GM19372 (cell line): ENCODE results near the gene DNAJB6.
A peak's percentile ranks its signal among the peaks of the same experiment; 100 is the strongest.
"Not testable (repeated sequence)": the region's sequence is repeated elsewhere in the genome, so short reads cannot be mapped to it uniquely, and the experiment has no call there.

Source experiments
- ATAC-seq: cut with Tn5 transposase; IDR thresholded peaks from one replicate; pipeline ENCODE4 v1.9.1; 2021; ENCODE audit warnings: mild to moderate bottlenecking, low read depth, moderate library complexity; ENCODE audit not compliant: unreplicated experiment

DNAJB6 gene

DNA sequence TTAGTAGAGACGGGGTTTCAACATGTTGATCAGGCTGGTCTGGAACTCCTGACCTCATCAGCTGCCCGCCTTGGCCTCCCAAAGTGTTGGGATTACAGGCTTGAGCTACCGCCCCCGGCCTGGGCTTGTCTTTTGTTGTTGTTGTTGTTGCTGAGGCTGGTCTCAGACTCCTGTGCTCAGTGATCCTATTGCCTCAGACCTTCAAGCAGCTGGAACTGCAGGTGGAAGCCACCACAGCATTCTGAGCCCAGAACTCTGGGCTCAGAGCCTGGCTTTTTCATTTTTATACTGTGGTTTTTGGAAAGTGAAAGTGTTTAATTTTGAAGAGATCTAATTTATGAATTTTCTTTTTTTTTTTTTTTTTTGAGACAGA, 16.2 kb upstream of the DNAJB6 start:
- no peak for ATAC-seq

DNA sequence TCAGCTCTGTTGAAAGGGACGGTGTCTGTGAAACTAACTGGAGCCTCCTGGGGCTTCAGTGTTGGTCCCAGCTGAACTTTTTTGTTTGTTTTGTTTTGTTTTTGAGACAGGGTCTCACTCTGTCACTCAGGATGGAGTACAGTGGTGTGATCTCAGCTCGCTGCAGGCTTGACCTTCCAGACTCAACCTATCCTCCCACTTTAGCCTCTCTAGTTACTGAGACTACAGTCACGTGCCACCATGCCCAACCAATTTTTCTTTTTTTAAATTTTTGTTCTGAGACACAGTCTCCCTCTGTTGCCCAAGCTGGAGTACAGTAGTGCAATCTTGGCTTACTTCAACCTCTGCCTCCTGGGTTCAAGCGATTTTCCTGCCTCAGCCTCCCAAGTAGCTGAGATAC, 13.4 kb upstream of the DNAJB6 start:
- no peak for ATAC-seq

DNA sequence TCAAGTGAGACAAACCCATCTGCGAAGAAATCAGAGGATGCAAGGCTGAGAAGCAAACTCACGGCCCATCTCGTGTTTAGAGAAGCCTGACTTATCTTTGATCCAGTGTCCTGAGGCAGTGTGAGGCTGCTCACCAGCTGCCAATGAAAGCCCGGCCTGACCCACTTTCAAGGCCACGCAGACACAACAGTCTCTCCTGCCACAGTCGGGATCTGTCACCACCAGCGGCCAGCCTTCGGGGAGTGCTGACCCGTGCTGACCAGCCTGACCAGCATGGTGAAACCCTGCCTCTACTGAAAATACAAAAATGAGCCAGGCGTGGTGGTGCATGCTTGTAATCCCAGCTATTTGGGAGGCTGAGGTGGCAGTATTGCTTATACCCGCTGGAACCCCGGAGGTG, 7.4 kb upstream of the DNAJB6 start:
- ATAC-seq = no peak

DNA sequence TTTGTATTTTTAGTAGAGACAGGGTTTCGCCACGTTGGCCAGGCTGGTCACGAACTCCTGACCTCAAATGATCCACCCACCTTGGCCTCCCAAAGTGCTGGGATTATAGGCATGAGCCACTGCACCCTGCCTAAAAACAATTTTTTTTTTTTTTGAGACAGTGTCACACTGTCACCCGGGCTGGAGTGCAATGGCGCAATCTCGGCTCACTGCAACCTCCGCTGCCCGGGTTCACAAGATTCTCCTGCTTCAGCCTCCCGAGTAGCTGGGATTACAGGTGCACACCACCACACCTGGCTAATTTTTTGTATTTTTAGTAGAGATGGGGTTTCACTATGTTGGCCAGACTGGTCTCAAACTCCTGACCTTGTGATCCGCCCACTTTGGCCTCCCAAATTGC, 6.2 kb upstream of the DNAJB6 start:
- ATAC-seq = not testable (repeated sequence)

DNA sequence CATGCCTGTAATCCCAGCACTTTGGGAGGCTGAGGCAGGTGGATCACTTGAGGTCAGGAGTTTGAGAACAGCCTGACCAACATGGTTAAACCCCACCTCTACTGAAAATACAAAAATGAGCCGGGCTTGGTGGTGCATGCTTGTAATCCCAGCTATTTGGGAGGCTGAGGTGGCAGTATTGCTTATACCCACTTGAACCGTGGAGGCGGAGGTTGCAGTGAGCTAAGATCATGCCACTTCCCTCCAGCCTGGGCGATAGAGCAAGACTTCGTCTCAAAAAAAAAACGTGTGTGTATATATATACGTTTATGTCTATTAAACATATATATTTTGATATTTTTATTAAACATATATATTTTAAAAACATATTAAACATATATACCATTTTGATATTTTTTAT, 5.8 kb upstream of the DNAJB6 start:
- ATAC-seq = not testable (repeated sequence)

DNA sequence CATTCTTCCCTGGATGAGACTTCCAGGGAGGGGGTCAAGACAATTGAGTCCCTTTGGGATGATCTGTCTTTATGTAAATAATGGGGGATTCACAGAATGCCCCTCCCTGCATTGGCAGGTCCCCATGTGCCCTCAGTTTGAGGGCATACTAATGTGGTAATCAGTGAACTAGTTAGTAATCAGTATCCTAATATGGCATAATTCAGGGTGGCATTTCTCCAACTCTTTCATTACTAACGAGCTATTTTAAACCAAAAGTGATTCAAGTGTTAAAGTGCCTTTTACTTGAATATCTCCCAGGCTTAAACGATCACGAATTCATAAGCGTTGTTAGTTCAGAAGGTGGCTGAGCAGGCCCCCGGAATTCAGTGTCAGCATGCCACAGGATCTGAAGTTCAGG, 1.6 kb upstream of the DNAJB6 start:
- ATAC-seq = no peak

DNA sequence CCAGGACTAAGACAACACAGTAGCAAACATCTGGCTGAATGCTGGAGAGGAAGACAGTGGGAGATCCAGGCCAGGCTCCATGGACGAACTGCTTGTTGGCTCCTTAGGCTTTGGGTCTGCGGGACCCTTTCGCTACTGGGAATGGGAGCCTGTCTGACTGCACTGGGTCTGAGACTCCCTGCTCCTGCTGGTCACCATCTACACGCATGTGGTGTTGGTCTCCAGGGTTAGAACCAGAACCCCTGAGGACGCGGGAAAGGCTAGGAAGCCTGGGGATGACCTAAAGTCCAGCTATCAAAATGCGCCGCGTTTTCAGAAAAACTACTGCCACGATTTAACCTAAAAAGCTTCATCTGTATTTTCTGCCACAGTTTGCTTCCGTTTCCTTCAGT, 817 bp upstream of the DNAJB6 start:
- ATAC-seq = no peak

DNA sequence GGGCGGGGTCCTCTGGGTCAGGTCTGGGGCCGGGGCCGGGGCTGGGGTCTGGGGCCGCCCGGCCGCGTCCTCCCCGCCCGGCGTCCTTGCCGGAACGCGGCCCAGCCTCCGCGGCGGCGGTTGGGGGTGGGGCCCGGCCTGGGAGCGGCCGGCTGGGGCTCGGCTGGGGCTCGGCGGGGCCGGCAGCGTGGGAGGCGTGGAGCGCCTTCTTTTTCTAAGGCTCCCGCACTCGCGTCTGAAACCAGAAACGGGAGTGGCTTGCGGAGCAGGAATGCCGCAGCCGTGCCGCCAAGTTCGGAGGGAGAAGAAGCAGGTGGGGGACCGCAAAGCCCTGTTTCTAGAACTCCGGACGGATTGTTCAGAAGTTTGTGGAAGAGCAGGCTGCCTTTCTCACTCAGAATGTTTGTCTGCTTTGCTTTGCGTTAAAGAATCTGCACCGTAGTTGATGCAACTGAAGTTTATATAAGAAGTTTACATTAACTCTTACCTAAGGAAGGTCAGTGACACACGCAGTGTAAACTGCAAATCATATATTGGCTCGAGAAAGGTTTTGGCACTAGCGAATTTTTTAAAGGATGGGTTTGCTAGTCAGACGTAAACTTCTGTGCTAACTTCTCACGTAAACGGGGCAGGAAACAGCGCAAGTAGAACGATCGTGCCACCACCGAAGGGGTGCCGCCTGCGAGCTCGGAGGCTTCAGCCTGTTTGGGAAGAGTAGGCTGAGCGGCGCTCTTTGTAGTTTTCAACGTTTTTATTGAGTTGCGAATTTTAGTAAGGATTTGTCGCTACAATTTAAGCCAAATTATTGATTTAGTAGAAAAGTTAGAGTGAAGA, 729 bp downstream of the DNAJB6 start:
- peak; percentile 47 for ATAC-seq

DNA sequence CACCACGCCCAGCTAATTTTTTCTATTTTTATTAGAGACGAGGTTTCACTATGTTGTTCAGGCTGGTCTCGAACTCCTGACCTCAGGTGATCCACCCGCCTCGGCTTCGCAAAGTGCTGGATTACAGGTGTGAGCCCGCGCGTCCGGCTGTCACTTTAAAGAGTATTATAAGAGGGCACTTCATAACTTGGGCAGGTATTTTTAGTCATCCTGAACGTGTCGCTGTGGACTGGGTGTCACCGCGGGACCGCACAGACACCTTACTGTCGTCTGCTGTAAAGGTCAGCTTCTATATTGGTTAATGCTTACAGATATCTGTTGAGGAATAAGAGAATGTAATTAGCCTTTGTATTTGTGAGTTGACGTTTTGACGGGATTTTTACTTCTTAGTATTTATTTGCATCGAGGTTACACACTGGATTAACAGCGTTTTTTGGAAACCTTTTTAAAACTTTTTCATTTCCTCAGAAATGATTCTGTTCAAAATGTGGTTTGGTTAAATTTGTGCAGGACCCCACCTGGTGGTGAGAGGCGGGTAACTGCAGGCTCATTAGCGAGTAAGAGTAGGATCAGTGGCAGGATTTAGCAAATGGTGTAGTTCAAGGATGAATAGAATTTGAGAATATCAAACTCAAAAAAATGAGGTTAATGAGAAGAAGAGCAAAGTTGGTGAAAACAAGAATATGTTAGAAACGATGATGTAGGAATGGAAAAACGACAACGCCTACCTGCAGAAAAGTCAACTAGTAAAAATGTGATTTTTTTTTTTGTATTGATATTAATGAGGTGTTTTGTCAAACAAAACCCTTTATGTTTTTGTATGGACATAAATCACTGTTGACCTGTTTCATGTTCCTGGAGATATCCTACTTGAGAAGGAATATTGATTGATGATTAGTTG, 3.2 kb downstream of the DNAJB6 start:
- ATAC-seq = no peak

DNA sequence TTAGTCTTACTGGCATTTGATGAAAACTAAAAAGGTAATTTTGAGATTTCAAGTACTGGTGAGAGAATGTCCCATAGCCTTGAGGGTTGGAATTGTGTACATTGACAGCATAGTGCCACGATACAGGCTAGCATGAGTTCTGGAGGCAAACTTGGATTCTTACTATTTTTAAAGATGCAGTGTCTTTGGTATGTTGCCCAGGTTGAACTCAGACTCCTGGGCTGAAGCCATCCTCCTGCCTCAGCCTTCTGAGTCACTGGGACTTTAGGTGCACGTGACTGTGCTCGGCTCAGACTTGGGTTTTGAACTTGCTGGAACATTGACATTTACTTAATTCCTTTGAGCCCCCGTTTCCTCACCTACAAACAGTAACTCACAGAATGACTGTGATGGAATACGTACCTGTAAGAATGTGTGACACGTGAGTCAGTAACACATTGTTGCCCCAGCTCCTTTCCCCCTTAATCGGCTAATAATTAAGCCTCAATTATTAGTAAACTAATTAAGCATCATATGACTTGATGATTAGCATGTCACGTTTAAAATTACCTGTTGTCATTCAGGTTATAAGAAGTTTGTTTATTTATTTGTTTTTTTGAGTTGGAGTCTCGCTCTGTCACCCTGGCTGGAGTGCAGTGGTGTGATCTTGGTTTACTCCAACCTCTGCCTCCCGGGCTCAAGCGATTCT, 10.6 kb downstream of the DNAJB6 start:
- no peak for ATAC-seq

DNA sequence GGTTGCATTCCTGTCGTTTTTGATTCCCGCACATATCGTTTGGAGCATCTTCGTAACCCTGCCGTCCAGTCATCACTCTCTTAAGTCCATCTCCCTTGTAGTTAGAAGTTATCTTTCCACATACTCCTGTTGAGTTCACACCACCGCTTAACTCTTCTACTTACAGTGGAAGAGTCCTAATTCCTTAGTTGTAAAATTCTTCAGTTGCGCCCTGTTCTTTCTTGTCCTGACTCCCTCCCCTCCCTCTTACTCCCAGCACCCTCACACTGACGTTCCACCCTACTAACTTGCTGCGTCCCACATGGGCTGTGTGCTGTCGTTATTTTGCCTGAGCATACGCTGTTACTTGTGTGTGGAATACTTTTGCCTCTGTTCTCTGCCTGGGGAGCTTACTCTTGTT, 11.7 kb downstream of the DNAJB6 start:
- no peak for ATAC-seq

DNA sequence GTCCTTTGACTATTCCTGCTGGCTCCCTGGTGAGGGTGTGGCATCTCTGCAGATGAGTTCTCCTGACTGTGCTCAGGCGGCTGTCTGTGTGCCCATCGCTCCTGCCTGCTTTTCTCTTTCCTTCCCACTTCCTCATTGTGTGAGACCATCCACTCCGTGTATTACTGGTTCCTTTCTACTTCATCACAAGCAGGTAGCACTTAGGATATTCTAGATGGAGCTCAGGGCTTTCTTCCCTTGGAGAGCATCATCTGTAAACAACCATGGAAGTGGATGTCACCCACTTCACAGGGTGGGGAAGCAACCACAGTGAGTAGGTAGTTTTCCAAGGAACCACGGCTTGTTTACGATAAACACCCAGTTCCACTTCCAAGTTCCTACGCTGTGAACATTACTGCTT, 15.7 kb downstream of the DNAJB6 start:
- no peak for ATAC-seq

DNA sequence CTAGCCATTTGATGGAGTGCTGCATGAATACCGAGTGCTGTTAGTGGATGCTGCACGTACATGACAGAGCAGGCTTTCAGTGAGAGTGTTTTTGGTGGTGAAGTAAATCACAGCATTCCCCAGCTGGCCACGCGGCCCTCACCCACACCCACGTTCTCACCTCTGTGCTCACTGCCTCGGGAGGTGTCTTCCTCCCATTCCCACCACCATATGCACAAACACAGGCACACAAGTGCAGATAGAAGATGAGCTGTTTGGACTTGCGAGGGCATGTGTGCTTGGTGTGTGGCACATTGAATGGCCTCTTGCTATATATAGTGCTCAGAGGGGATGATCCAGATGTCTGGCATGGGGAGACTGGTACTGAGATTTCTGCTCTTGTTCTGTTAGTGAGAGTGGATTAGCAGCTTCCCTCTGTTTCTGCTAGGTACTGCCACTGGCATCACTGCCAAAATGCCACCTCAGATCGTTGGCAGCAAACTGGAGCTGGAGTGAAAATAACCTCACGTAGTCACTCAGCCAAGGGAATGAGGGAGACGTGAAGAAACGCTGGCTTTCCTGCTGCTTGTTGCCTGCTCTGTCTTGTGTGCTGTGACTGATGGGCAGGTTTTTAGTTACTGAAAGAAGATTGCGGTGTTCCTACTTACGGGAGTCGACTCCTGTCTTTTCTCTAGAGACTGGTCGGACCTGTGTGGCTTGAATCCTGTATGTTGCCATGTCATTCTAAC, 19.1 kb downstream of the DNAJB6 start:
- no peak for ATAC-seq

DNA sequence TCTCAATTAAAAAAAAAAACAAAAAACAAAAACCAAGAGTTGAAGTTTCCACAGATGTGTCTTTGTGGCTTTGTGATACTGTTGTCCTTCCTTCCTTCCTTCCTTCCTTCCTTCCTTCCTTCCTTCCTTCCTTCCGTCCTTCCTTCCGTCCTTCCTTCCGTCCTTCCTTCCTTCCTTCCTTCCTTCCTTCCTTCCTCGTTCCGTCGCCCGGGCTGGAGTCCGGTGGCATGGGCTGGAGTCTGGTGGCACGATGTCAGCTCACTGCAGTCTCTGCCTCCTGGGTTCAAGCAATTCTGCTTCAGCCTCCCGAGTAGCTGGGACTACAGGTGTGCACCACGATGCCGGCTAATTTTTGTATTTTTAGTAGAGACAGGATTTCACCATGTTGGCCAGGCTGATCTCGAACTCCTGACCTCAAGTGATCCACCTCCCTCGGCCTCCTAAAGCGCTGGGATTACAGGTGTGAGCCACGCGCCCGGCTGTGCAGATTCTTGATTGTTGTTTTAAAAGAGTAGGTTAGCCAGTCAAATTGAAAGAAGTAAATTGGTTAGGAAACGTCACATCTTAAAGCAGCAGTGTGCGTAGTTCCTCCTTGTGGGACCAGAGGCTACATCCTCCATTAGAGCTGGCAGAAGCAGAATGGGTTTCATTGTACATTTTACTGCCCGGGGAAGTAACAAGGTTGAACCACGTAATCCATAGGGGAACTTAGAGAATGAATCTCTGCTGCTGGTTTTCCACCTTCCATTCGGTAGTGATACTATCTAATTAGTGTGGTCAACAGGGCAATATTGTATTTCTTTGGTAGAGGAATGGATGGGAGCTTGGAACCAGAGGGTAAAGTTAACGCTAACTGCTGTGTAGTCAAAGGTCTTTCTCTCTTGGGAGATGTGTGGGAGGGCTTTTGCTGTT, 20.6 kb downstream of the DNAJB6 start:
- ATAC-seq = peak; percentile 74

DNA sequence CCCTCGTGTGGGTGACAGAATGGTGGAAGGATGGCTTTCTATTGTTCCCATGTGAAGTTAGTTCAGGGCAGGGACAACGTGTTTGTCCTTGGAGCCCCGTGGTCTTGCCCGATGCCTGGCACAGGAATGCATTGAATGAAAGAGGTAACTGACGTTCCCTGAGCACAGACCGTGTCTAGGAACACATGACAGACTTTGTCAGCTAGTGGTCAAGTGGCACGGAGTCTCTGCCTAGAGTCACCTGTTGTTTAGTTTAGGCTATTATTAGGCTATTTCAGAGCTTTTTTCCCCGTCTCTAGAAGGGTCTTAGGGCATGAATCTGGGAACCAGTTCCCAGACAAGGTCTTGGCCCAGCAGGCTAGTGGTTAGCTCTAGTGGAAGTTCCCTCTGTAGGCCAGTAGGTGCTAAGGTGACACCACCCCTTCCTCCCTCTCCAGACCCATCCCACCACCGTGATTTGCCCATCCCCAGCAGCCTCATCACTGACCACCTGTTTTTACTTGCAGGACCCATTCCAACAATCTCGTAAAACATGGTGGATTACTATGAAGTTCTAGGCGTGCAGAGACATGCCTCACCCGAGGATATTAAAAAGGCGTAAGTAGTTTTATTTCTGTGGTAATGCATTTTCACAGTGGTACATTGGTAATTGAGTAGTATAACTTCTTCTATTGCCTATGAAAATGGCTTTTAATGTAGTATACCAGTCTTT, 21.4 kb downstream of the DNAJB6 start:
- no peak for ATAC-seq

DNA sequence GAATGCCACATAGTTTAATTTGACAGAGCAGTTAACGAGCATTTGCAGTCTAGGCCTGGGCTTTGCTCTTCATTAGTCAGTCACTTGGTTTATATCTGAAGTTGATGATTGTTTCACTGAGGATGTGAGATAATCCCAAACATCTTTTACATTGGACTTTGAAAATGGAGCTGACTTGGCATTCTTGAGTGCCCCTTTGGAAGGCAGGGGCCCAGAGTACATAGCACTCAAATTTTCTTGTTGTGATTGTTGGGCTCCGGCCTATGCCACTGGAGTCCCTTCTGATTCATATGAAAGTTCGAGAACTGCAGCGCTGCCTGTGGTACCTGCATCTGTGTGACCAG, 21.9 kb downstream of the DNAJB6 start:
- no peak for ATAC-seq

DNA sequence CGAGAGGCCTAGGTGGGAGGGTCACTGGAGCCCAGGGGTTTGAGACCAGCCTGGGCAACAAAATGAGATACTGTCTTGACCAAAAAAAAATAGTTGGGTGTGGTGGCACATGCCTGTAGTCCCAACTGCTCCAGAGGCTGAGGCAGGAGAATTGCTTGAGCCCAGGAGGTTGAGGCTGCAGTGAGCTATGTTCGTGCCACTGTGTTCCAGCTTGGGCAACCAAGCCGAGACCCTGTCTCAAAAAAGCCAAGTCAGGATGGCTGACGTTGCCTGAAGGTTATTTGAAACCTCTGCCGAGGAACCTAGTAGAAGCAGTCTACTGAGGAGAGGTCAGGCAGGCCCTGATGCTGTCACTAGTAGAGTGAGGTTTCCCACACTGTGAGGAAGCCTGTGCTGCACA, 22.8 kb downstream of the DNAJB6 start:
- ATAC-seq = no peak

DNA sequence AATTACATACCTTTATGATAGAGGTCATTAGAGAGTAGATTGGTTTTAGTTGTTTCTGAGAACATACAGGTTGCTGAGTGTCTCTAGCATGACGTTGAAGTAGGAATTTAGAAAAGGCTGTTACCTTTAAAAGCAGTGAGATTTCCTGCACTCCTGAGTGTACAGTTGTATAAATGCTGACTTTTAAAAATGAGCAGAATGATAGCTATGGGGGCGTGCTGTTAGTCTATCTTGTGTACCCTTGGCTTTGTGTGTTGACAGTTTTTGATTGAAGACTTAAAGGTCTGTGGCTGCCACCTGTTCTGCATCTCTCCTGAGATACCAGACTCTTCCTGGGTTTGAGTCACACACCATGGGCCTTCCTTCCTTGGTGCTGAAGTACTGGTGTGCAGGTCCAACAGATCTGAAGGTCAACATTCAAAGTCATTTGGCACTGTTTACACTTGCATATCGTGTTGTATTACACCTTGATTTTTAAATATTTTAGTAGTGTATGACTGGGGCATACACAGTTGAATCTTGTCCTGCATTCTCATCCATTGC, 23.8 kb downstream of the DNAJB6 start:
- ATAC-seq = no peak

DNA sequence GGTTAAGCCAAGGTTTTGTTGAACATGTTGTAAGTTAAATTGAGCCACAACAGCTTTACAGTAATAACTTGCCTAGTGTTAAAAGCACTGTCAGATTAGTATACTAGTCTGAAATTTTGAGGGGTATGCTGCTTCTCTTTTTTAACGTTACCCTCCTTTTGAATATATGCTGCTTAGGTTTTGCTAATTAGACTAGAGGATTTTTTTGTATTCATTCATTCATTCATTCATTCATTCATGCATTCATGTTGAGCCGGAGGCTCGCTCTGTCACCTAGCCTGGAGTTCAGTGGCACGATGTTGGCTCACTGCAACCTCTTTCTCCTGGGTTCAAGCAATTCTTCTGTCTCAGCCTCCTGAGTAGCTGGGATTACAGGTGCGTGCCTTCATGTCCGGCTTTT, 24.7 kb downstream of the DNAJB6 start:
- no peak for ATAC-seq
